ENCODE data around the gene SKP1. TPM values are rescaled to one million over a fixed set of nuclear protein-coding genes. Genes with fewer than 3 reads are reported as not detected.
A peak's percentile ranks its signal among the peaks of the same experiment; 100 is the strongest.

The SKP1 gene
- total RNA-seq, 1 experiment from 2014 or later: 348 TPM

GRCh38 chr5:134114886-134115805 is 61.6 kb downstream of the SKP1 start:
- Histone ChIP-seq H2BK120ac (ENCODE audit: low read depth, low read length, poor library complexity, severe bottlenecking) (no peak overlapping the region), H3K9me3 (ENCODE audit: control insufficient read depth, low read depth, low read length) (no peaks in the 10 kb centered on the region), H3K4me2 (ENCODE audit: insufficient read depth, insufficient read length, low read length) (peak overlapping the region; percentile 29), H3T11ph (ENCODE audit: low read length) (no peak overlapping the region), H3K79me1 (ENCODE audit: insufficient read depth, low read depth, low read length, poor library complexity, severe bottlenecking) (no peaks in the 10 kb centered on the region), H2AK5ac (ENCODE audit: insufficient read length, low read length) (no peak overlapping the region), H3K23me2 (ENCODE audit: insufficient read length, low read depth, low read length, poor library complexity, severe bottlenecking) (peaks cover 14% of the 10 kb centered on the region), H3K18ac (ENCODE audit: insufficient read length, low read depth, low read length) (peak overlapping the region; percentile 45), H3K14ac (ENCODE audit: insufficient read depth, low read length) (peak overlapping the region; percentile 81), H3K56ac (ENCODE audit: insufficient read length, low read depth, low read length) (no peak overlapping the region), H2AFZ (ENCODE audit: low read length) (no peak overlapping the region), H3K79me2 (ENCODE audit: insufficient read depth, low read length) (no peaks in the 10 kb centered on the region), H4K5ac (ENCODE audit: insufficient read length, low read depth, low read length) (no peak overlapping the region), H2BK12ac (ENCODE audit: insufficient read length, low read depth, low read length) (no peak overlapping the region), H3K9ac (ENCODE audit: extremely low read depth, insufficient read length, low read length) (peak overlapping the region; percentile 49), H2BK20ac (ENCODE audit: low read depth, low read length, poor library complexity, severe bottlenecking) (no peak overlapping the region), H3K23ac (ENCODE audit: insufficient read length, low read depth, low read length) (no peak overlapping the region), H2BK5ac (ENCODE audit: insufficient read length, low read length) (no peak overlapping the region), H3K27ac (ENCODE audit: insufficient read length, low read depth, low read length) (no peak overlapping the region), H2BK15ac (ENCODE audit: low read depth, low read length) (no peak overlapping the region), H3K27me3 (ENCODE audit: insufficient read depth, low read length) (peaks cover 22% of the 10 kb centered on the region), H4K91ac (ENCODE audit: insufficient read length, low read depth, low read length) (no peak overlapping the region), H3K4ac (ENCODE audit: low read depth, low read length) (no peak overlapping the region), H4K20me1 (ENCODE audit: control insufficient read depth, insufficient read depth, insufficient read length) (peaks cover 3% of the 10 kb centered on the region), H3K4me1 (ENCODE audit: insufficient read depth, low read length) (no peaks in the 10 kb centered on the region), H4K8ac (replicated peaks; ENCODE audit: insufficient read length, low read depth, low read length) (no peak overlapping the region)
- no CpG with 5 or more reads among the region's 110 CpGs for WGBS (ENCODE audit: extremely low coverage, insufficient read length, low lambda C conversion rate)
- Mint-ChIP-seq H3K27ac (no peak overlapping the region), H3K27me3 (ENCODE audit: low read depth) (peaks cover 42% of the 10 kb centered on the region), H3K9me3 (no peaks in the 10 kb centered on the region; a peak in 1 of 5 replicates), H3K36me3 (ENCODE audit: insufficient read depth in 1 of 3, low read depth in 3 of 3) (peaks cover 0 to 16% (median 6%) of the 10 kb centered on the region in 3 experiments; a peak in 4 of 7 replicates), H3K4me3 (peak overlapping the region; percentile 73 to 82), H3K4me1 (peaks cover 14 to 16% of the 10 kb centered on the region in 2 experiments)
- peak; percentile 89 for DNase-seq
- TF ChIP-seq CTCF (conservative IDR thresholded peaks at IDR 0.05): no peak
